Suprapubic skin (tissue), 4 donors: ENCODE results near the gene BAHCC1. TPM values are rescaled to one million over a fixed set of nuclear protein-coding genes. Genes with fewer than 3 reads are reported as not detected.

ENCODE experiments used
- DNase-seq, 2 donors: peaks; one replicate each; pipeline ENCODE4 v3.0.0-alpha.2; 2019; ENCODE audit warnings: low spot score in 2 of 2
- H3K27ac ChIP-seq: fragments of 200-600 bp; sonication (generic); one replicate; pipeline ENCODE4 v1.5.1; 2019
- H3K27me3 ChIP-seq: fragments of 200-600 bp; sonication (generic); one replicate; pipeline ENCODE4 v1.5.1; 2019
- H3K36me3 ChIP-seq: fragments of 200-600 bp; sonication (generic); one replicate; pipeline ENCODE4 v1.5.1; 2019
- H3K4me1 ChIP-seq: fragments of 200-600 bp; sonication (generic); one replicate; pipeline ENCODE4 v1.5.1; 2019
- H3K4me3 ChIP-seq: fragments of 200-600 bp; sonication (generic); one replicate; pipeline ENCODE4 v1.5.1; 2019; ENCODE audit warnings: mild to moderate bottlenecking
- H3K9me3 ChIP-seq: fragments of 200-600 bp; sonication (generic); one replicate; pipeline ENCODE4 v1.5.1; 2019
- CTCF ChIP-seq, 2 donors: fragments of 200-600 bp in 1 of 2; fragments of 450-650 bp in 1 of 2; sonication (generic) in 1 of 2; IDR thresholded peaks; one replicate each; pipeline ENCODE4 v1.5.1; 2016 to 2019; ENCODE audit warnings: antibody characterized with exemption in 2 of 2, mild to moderate bottlenecking in 1 of 2, moderate library complexity in 1 of 2
- EP300 ChIP-seq: sonication (generic); formaldehyde crosslinking; IDR thresholded peaks from one replicate; pipeline ENCODE4 v1.6.1; 2017; ENCODE audit warnings: antibody characterized with exemption
- POLR2A ChIP-seq, 2 donors: fragments of 450-650 bp; IDR thresholded peaks; one replicate each; pipeline ENCODE4 v1.6.1; 2017; ENCODE audit warnings: antibody characterized with exemption in 2 of 2, mild to moderate bottlenecking in 2 of 2, moderate library complexity in 2 of 2
- POLR2AphosphoS5 ChIP-seq, 3 donors: sonication (generic); formaldehyde crosslinking; IDR thresholded peaks; one replicate each; pipeline ENCODE4 v1.6.1; 2017; ENCODE audit warnings: antibody characterized with exemption in 3 of 3
- WGBS: methylation state at CpG from one replicate; pipeline ENCODE4 v1.1.5; 2018; 5-methylcytosine and 5-hydroxymethylcytosine counted together
- total RNA-seq, 4 donors: library from RNA; depleted of rRNA; stranded (reverse); fragments of >200 nt; gene quantifications; one replicate each; pipeline ENCODE4 v1.1.0, GENCODE V29; 2016

BAHCC1 gene
- total RNA-seq, 4 donors from 2014 or later = 4.5 to 19.3 (median 12.2) TPM

- 60% methylated on average over 14 of the region's 30 CpGs for WGBS
- no peak for DNase-seq
These were observed 29.4 kb upstream of the BAHCC1 start for GRCh38 chr17:81365601-81366585.

DNA sequence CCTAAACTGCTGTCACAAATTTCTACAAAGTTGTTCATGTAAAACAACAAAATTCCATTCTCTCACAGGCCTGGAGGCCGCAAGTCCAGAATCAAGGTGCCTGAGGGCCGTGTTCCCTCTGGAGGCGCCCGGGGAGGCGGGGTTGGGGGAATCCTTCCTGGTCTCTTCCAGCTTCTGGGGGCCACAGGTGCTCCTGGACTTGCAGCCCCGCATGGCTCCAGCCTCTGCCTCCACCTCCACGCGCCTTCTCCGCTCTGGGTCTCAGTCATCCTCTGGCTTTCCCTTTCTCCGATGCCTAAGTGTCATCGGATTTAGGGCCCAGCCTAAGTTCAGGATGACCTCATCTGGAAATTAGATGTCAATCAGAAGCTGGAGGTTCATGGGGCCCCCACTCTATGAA is 28.6 kb upstream of the BAHCC1 start:
- DNase-seq = no peak
- Histone ChIP-seq H3K36me3 (no peaks in the 10 kb centered on the region), H3K27me3 (peaks cover 16% of the 10 kb centered on the region), H3K27ac (no peak overlapping the region), H3K9me3 (no peaks in the 10 kb centered on the region), H3K4me1 (peaks cover 24% of the 10 kb centered on the region), H3K4me3 (no peak overlapping the region)
- WGBS = 89% methylated on average over 11 of the region's 11 CpGs
- TF ChIP-seq POLR2A (IDR thresholded peaks at IDR 0.05) = no peak
- TF ChIP-seq EP300 = no peak
- TF ChIP-seq CTCF (IDR thresholded peaks at IDR 0.05) = no peak

More at GRCh38 chr17:81365601-81366585, 29.4 kb upstream of the BAHCC1 start:
- Histone ChIP-seq H3K36me3 (no peaks in the 10 kb centered on the region), H3K27ac (no peak overlapping the region), H3K9me3 (no peaks in the 10 kb centered on the region), H3K4me3 (peak overlapping the region; percentile 33), H3K4me1 (peaks cover 24% of the 10 kb centered on the region), H3K27me3 (peaks cover 16% of the 10 kb centered on the region)
- peak in 1 of 3 donors; percentile 38 for TF ChIP-seq POLR2AphosphoS5 (IDR thresholded peaks at IDR 0.05)
- no peak for TF ChIP-seq EP300

DNA sequence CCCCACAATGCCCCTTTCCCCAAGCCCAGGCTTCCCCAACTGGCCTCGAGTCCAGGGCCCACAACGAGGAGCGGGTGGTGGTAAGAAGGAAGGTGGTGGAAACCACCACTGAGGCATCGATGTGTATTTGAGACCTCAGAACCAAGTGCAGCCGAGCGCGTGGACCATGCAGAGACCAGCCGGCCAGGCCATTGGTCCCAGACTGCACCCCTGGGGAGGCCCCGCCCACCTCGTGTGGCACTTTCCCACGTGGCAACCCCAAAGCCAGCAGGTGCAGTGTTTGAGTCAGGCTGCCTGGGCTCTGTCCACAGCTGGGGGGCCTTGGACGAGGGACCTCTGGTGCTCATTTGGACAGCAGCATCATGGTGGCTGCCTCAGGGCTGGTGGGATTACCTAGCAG is 28.1 kb upstream of the BAHCC1 start:
- H3K27ac ChIP-seq = no peak overlapping the region
- peaks cover 16% of the 10 kb centered on the region for H3K27me3 ChIP-seq
- no peaks in the 10 kb centered on the region for H3K36me3 ChIP-seq
- no peak overlapping the region for H3K4me3 ChIP-seq
- 84% methylated on average over 9 of the region's 12 CpGs for WGBS
- H3K9me3 ChIP-seq = no peaks in the 10 kb centered on the region
- H3K4me1 ChIP-seq = peaks cover 28% of the 10 kb centered on the region
- no peak for DNase-seq
- TF ChIP-seq EP300 (no peak), CTCF (IDR thresholded peaks at IDR 0.05) (no peak), POLR2AphosphoS5 (IDR thresholded peaks at IDR 0.05) (no peak), POLR2A (IDR thresholded peaks at IDR 0.05) (no peak)

GRCh38 chr17:81368161-81369022 is 26.9 kb upstream of the BAHCC1 start:
- Histone ChIP-seq H3K9me3 (no peaks in the 10 kb centered on the region), H3K4me1 (peaks cover 35% of the 10 kb centered on the region), H3K36me3 (no peaks in the 10 kb centered on the region), H3K4me3 (no peak overlapping the region), H3K27ac (no peak overlapping the region), H3K27me3 (peaks cover 15% of the 10 kb centered on the region)
- DNase-seq = no peak
- 96% methylated on average over 10 of the region's 32 CpGs for WGBS
- TF ChIP-seq POLR2A (IDR thresholded peaks at IDR 0.05) (no peak), CTCF (IDR thresholded peaks at IDR 0.05) (no peak), POLR2AphosphoS5 (IDR thresholded peaks at IDR 0.05) (no peak), EP300 (no peak)

- H3K27me3 ChIP-seq = peaks cover 3% of the 10 kb centered on the region
- no peak overlapping the region for H3K27ac ChIP-seq
- H3K4me3 ChIP-seq = no peak overlapping the region
- H3K36me3 ChIP-seq = no peaks in the 10 kb centered on the region
- no peaks in the 10 kb centered on the region for H3K9me3 ChIP-seq
- TF ChIP-seq POLR2A (IDR thresholded peaks at IDR 0.05) (no peak), CTCF (IDR thresholded peaks at IDR 0.05) (no peak), EP300 (no peak), POLR2AphosphoS5 (IDR thresholded peaks at IDR 0.05) (no peak)
- WGBS = 87% methylated on average over 5 of the region's 5 CpGs
- H3K4me1 ChIP-seq = peaks cover 23% of the 10 kb centered on the region
- DNase-seq = no peak
These were observed 25.0 kb upstream of the BAHCC1 start for GRCh38 chr17:81370294-81370693.
